MV-4-11 (cell line): ENCODE data around the gene NPLOC4.
"Not testable (repeated sequence)": the region's sequence is repeated elsewhere in the genome, so short reads cannot be mapped to it uniquely, and the experiment has no call there.

Source experiments
- DNase-seq: peaks from one replicate; lab custom pipeline; 2025; lab: John Stamatoyannopoulos, UW

NPLOC4 gene

DNA sequence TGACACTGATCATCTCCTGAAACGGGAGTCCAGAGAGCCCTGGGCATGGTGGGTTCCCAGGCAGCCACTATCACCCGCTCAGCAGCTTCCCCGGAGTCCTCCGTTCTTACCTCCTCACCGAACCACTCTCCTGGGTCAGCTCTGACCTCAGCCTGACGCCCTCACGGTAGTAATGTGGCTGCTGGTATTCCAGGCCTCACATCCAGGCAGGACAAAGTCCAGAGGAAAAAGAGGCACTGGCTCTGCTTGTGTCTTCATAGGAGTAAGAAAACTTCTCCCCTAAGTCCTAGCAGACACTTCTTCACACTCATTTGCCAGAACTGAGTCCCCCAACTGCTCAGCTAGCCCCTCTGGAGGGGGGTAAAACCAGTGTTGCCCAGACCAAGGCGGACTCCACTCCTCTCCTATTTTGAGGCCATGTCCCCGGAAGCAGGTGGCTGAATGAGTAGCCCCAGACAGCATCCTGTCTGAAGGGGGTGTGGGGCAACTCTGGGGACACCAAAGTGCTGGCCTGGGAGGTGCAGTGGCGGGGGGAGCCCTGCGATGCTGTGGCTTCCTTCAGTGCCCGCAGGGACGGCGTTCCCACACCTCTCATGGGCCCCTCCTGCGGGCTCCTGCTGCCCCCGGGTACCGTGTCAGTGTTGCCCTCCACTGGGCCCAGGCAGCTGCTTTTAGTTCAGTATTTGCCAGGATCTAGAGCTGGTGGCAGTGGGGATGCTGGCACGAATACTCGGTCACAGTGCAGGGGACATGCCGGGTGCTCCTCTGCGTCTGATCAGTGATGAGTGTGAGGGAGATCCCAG lies 103.4 kb downstream of the NPLOC4 start:
- no peak for DNase-seq

- DNase-seq, result no peak
Observed at GRCh38 chr17:81532490-81533287, 104.2 kb downstream of the NPLOC4 start.

- DNase-seq, result not testable (repeated sequence)
Observed at GRCh38 chr17:81531998-81532404, 104.9 kb downstream of the NPLOC4 start.

- not testable (repeated sequence) for DNase-seq
Observed at GRCh38 chr17:81531013-81531412, 105.9 kb downstream of the NPLOC4 start.

- no peak for DNase-seq
Observed at GRCh38 chr17:81529437-81529803, 107.5 kb downstream of the NPLOC4 start.

- DNase-seq, result no peak
Observed at GRCh38 chr17:81528651-81529436, 108.1 kb downstream of the NPLOC4 start.

DNA sequence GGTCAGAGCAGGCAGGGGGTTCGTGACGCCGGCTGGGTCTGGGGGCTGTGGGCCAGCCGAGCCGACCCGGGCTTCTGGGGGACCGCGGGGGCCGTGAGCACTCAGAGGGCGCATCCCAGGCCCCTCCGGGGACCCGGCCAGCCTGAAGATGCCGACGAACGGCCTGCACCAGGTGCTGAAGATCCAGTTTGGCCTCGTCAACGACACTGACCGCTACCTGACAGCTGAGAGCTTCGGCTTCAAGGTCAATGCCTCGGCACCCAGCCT lies 108.6 kb downstream of the NPLOC4 start:
- no peak for DNase-seq

- DNase-seq, result no peak
Observed at GRCh38 chr17:81527591-81528383, 109.1 kb downstream of the NPLOC4 start, which contains the start of gene FSCN2. Gene FSCN2, plus strand, starts transcription at chr17:81528377. Its CDS starts 155 bp downstream, at chr17:81528532.

- DNase-seq, result no peak
Observed at GRCh38 chr17:81526662-81527571, 110.0 kb downstream of the NPLOC4 start.

DNA sequence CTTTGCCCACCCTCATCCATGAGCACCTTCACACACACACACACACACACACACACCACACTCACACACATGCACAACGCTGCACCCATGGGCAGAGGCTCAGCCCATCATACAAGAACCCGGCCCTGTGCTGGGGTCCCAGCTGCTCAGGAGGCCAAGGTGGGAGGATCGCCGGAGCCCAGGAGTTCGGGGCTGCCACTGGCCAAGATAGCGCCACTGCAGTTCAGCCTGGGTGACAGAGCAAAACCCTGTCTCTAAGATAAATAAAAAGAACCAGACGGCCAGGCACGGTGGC lies 112.1 kb downstream of the NPLOC4 start:
- no peak for DNase-seq

DNA sequence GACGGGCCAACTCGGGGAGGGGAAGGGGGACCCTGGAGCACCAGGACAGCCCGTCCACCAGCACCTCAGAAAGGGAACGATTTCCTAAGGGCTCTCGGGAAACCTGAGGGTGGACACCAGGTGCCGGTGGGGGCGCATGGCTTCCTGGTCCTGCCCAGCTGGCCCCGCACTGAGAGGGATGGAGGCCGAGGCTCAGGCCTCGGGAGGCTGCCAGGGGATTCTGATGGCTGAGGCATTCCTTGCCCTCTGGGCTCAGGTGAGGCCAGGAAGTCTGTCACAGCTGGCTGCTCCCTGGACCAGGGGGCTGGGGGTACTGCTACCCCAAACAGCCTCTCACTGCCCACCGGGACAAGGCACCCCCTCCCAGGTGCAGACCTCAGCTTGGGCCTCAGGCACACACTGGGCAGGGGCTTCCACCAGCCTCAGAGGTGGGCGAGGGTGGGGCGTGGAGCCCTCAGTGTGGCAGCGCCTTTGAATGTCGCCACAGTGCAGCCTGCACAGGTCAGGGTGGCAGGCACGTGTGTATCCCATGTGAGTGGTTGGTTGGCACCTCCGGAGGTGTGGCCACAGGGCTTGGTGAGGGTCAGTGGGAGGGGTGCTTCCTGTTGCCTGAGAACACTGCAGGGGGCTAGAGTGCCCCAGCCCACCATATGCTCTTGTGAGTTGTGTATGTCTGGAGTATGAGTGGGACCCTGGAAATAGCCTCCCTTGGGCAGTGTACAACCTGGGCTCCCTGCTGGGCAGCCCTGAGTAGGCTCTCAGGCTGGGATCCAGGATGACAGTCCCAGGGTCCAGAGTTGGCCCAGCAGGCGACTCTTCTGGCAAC lies 112.7 kb downstream of the NPLOC4 start:
- no peak for DNase-seq

- DNase-seq, result no peak
Observed at GRCh38 chr17:81523402-81524038, 113.4 kb downstream of the NPLOC4 start.

- DNase-seq, result peak; percentile 55
Observed at GRCh38 chr17:81522491-81523401, 114.2 kb downstream of the NPLOC4 start.

DNA sequence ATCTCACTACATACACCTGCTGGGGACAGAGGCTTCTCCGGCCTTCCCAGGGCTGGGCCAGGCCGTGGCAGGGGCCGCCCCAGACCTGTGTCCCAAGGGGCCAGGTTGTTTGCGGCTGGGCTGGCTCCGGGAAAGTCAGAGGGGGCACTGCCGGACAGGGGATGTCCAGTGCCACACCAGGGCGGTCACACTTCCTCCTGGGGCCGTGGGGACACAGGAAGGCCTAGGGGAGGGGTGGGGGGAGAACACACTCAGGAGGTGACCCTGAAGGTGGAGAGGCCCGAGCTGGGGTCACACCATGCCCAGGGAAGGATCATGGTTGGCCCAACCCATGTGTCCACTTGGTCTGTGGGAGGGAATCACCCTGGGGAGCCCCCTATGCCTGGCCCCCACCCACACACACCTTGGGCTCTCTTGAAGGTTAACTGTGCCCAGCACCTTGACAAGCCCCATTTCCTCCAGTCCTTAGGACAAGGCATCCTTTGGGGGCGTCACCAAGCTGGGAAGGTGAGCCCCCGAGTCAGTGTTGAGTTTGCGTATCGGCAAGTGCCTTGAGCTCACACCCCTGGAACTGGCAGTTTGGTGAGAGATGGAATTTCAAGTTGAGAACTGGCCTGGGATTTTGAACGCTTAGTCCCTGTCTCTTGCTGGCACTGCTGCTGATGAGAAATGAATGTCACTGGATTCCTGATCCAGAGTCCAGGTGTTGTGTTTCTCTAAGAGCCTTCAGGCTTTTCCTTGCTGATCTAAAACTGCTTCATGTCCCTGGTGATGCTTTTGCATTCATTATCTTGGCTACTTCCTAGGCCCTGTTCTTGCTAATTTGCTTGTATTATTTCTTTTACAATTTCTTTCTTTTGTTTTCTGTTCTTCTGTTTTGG lies 116.7 kb downstream of the NPLOC4 start:
- DNase-seq, result no peak

DNA sequence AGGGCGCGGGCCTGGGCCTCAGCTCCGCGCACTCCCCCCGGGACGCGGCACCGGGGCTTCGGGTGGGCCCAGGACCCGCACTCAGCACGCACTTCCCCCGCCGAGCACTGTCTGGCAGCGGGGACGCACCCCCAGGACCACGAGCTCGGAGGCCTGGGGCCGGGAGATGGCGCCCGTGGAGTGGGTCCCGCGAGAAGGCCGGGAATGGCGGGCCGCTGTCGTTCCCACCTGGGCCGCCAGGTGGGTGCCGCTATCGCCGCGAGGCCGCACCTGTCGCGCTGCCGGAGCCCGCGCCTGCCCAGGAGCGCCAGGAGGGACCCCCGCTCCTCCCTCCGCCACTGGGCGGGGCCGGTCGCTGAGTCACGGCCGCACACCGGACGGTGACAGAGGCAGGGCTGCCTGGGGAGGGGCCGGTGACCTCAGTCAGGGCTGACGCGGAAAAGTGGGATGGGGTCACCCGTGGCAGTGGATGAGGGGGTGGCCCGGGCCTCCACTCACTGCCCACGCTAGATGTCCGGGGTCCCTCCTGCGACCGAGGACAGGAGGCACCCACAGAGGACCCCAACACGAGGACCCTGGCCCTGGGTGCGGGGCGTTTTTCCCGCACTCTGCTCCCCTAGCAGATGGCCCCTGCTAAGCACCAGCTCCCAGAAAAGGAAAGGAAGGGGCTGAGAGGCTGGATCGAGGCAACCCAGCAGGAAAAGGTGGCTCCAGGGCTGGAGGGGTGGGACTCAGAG lies 117.5 kb downstream of the NPLOC4 start:
- DNase-seq, result no peak

GRCh38 chr17:81518785-81519283 lies 118.1 kb downstream of the NPLOC4 start:
- peak; percentile 27 for DNase-seq
